ENCODE results near the gene SLC7A11.

SLC7A11 gene

DNA sequence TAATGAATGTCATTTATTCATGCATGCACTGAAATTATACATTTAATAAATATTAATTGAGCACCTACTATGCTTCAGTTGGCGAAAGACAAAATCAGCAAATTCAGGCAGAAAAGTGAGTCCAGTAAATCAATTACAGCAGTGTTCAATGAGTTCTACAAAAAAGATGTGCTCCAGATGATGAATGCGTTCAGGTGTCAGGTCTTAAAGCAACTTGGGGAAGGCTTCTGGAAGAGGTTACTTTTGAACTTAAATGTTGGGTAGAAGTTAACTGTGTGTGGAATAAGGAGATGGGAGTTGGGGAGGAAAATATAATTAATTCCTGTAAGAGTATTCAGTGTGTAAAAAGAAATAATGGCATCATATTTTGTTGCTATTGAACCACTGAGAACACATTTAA, 79.0 kb downstream of the SLC7A11 start:
- Histone ChIP-seq H3K4me1 (ENCODE audit: control insufficient read depth, insufficient read depth, low read length) (peaks cover 4% of the 10 kb centered on the region; the same call in 1 of the 2 replicates), H3K27ac (ENCODE audit: low read depth, low read length) (no peak overlapping the region), H3K36me3 (ENCODE audit: control insufficient read depth, insufficient read depth, low read length) (no peaks in the 10 kb centered on the region; the same call in 1 of the 2 replicates), H3K9me3 (ENCODE audit: control insufficient read depth, insufficient read depth, low read length) (no peaks in the 10 kb centered on the region), H3K9ac (ENCODE audit: low read depth, low read length) (no peak overlapping the region), H3K4me3 (ENCODE audit: low read depth, low read length) (no peak overlapping the region), H3K27me3 (ENCODE audit: control insufficient read depth, insufficient read depth, low read length) (no peaks in the 10 kb centered on the region)

DNA sequence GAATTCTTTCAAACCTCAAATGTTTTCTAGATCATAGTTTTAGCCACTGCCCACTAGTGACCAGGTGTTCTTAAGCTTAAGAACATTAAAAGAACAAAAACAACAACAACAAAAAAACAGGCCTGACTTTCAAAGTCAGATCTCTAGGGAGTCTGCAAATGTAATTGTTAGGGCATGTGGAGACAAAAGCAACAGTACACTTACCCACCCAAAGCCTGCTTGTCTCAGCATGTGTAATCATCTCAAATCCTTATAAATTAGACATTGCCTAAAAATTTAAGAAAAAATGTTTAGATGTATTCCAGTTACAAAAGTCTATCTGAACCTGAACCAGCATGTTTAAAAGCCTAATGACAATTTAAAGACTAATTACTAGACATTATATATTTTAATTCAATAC, 79.9 kb downstream of the SLC7A11 start:
- Histone ChIP-seq H3K4me1 (ENCODE audit: control insufficient read depth, insufficient read depth, low read length) (peaks cover 4% of the 10 kb centered on the region; the same call in 1 of the 2 replicates), H3K36me3 (ENCODE audit: control insufficient read depth, insufficient read depth, low read length) (no peaks in the 10 kb centered on the region), H3K27me3 (ENCODE audit: control insufficient read depth, insufficient read depth, low read length) (no peaks in the 10 kb centered on the region), H3K27ac (ENCODE audit: low read depth, low read length) (no peak overlapping the region), H3K9me3 (ENCODE audit: control insufficient read depth, insufficient read depth, low read length) (no peaks in the 10 kb centered on the region), H3K9ac (ENCODE audit: low read depth, low read length) (no peak overlapping the region), H3K4me3 (ENCODE audit: low read depth, low read length) (no peak overlapping the region)

DNA sequence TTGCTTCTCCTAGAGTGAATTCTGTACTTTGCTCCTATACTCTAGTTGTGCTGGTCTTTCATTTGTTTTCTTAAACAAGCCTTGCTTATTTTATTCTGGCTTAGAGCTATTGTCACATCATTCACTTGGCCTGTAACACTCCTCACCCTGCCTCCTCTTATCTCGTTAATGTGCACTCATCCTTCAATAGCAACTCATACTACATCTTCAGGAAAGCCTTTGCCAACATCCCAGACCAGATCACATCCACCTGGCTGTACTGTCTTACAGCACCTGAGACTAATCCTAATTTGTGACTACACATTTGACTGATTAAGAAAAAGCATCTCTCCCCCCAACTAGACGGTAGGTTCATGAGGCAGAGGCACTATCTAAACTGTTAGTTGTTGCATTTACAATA, 80.8 kb downstream of the SLC7A11 start:
- no peaks in the 10 kb centered on the region for H3K36me3 ChIP-seq (ENCODE audit: control insufficient read depth, insufficient read depth, low read length)
- no peak overlapping the region for H3K27ac ChIP-seq (ENCODE audit: low read depth, low read length)
- peaks cover 4% of the 10 kb centered on the region; the same call in 1 of the 2 replicates for H3K4me1 ChIP-seq (ENCODE audit: control insufficient read depth, insufficient read depth, low read length)

DNA sequence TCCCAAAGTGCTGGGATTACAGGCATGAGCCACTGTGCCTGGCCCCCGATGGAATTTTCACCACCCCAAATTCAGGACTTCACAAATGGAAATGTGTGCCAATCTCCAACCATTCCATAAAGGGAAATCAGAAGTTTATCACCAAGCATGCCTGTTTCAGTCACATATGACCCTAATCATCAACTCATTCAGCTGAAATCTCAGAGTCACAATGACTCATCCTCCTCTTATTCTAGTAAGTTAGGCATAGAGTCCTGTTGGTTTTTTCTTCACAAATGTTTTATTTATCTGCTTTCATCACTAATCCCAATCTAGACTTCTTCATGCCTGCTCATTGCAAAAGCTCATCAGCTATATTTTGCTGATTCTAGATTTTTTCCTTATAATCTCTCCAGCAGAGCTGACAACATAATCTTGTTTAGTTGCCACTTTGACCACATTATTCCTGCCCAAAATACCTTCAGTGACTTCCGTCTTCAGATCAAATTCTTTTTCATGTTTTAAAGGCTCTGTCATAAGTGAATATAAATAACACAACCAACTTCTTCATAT, 83.3 kb downstream of the SLC7A11 start:
- H3K9ac ChIP-seq (ENCODE audit: low read depth, low read length), result no peak overlapping the region
- H3K4me3 ChIP-seq (ENCODE audit: low read depth, low read length), result no peak overlapping the region
- no peaks in the 10 kb centered on the region for H3K9me3 ChIP-seq (ENCODE audit: control insufficient read depth, insufficient read depth, low read length)
- H3K27me3 ChIP-seq (ENCODE audit: control insufficient read depth, insufficient read depth, low read length), result no peaks in the 10 kb centered on the region
- no peak overlapping the region for H3K27ac ChIP-seq (ENCODE audit: low read depth, low read length)
- H3K4me1 ChIP-seq (ENCODE audit: control insufficient read depth, insufficient read depth, low read length), result peaks cover 4% of the 10 kb centered on the region; the same call in 1 of the 2 replicates
- H3K36me3 ChIP-seq (ENCODE audit: control insufficient read depth, insufficient read depth, low read length), result no peaks in the 10 kb centered on the region

More for the DNA sequence above, 80.8 kb downstream of the SLC7A11 start:
- Histone ChIP-seq H3K27me3 (ENCODE audit: control insufficient read depth, insufficient read depth, low read length) (no peaks in the 10 kb centered on the region), H3K9me3 (ENCODE audit: control insufficient read depth, insufficient read depth, low read length) (no peaks in the 10 kb centered on the region), H3K9ac (ENCODE audit: low read depth, low read length) (no peak overlapping the region), H3K4me3 (ENCODE audit: low read depth, low read length) (no peak overlapping the region)

DNA sequence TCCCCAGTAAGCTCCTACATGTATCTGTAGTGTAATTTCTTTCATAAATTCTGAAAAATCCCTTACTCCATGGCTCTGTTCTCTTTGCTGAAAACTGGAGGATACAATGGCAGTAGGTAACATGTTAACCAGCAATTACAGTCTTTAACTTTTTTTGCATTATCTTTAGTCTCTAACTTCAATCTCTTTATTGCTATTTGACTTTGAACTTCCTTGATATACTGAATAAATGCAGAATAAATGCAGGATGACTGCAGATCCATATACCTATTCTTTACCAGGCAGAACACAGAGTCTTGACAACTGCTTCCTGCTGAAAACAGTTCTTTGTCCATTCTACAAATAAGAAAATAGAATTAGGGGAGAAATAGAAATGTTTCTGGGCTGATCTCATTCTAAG, 101.3 kb downstream of the SLC7A11 start:
- no peaks in the 10 kb centered on the region for H3K27me3 ChIP-seq (ENCODE audit: control insufficient read depth, insufficient read depth, low read length)
- H3K27ac ChIP-seq (ENCODE audit: low read depth, low read length), result no peak overlapping the region
- no peaks in the 10 kb centered on the region for H3K36me3 ChIP-seq (ENCODE audit: control insufficient read depth, insufficient read depth, low read length)
- H3K9ac ChIP-seq (ENCODE audit: low read depth, low read length), result no peak overlapping the region
- no peaks in the 10 kb centered on the region for H3K4me1 ChIP-seq (ENCODE audit: control insufficient read depth, insufficient read depth, low read length)
- no peaks in the 10 kb centered on the region for H3K9me3 ChIP-seq (ENCODE audit: control insufficient read depth, insufficient read depth, low read length)
- no peak overlapping the region for H3K4me3 ChIP-seq (ENCODE audit: low read depth, low read length)

DNA sequence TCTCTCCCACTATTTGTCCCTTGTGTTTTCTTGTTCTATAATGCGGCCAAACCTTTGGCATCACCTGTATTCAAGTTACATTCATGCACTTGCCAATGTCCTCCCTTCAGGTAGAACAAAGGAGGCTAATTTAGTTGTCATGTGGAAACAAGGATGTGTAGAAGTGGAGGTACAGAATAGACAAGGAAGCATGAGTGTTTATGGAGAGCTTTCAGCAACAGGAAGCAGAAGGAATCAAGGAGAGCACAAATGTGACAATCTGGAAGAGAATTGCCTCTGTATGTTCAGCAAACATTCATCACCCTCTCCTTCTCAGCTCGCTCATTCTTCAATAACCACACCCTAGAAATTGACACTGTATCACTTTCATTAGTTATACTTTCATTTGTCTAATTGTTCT, 103.4 kb downstream of the SLC7A11 start:
- H3K4me1 ChIP-seq (ENCODE audit: control insufficient read depth, insufficient read depth, low read length), result no peaks in the 10 kb centered on the region
- H3K27me3 ChIP-seq (ENCODE audit: control insufficient read depth, insufficient read depth, low read length), result no peaks in the 10 kb centered on the region
- H3K27ac ChIP-seq (ENCODE audit: low read depth, low read length), result no peak overlapping the region
- no peaks in the 10 kb centered on the region for H3K36me3 ChIP-seq (ENCODE audit: control insufficient read depth, insufficient read depth, low read length)
- H3K9me3 ChIP-seq (ENCODE audit: control insufficient read depth, insufficient read depth, low read length), result no peaks in the 10 kb centered on the region
- no peak overlapping the region for H3K4me3 ChIP-seq (ENCODE audit: low read depth, low read length)
- no peak overlapping the region for H3K9ac ChIP-seq (ENCODE audit: low read depth, low read length)

DNA sequence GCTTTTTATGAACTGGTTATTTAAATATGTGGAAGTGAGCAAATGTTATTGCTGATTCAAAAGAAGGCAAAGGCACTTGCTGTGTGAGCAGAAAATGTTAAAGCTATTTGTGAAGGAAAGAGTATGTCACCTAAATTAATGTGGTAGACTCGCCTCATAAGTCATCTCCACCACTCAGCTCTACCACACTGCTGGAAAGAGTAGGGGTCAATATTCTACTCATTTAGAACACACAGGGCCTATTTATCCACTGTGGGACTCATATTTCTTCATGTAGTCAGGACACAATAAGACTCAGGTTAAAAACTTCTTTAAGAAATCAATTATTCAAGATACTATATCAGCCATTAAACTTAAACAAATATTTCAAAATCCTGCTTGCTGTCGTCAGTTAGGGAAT, 106.5 kb downstream of the SLC7A11 start:
- Histone ChIP-seq H3K4me1 (ENCODE audit: control insufficient read depth, insufficient read depth, low read length) (no peaks in the 10 kb centered on the region), H3K9me3 (ENCODE audit: control insufficient read depth, insufficient read depth, low read length) (no peaks in the 10 kb centered on the region), H3K9ac (ENCODE audit: low read depth, low read length) (no peak overlapping the region), H3K4me3 (ENCODE audit: low read depth, low read length) (no peak overlapping the region), H3K27ac (ENCODE audit: low read depth, low read length) (no peak overlapping the region), H3K27me3 (ENCODE audit: control insufficient read depth, insufficient read depth, low read length) (no peaks in the 10 kb centered on the region), H3K36me3 (ENCODE audit: control insufficient read depth, insufficient read depth, low read length) (no peaks in the 10 kb centered on the region)

DNA sequence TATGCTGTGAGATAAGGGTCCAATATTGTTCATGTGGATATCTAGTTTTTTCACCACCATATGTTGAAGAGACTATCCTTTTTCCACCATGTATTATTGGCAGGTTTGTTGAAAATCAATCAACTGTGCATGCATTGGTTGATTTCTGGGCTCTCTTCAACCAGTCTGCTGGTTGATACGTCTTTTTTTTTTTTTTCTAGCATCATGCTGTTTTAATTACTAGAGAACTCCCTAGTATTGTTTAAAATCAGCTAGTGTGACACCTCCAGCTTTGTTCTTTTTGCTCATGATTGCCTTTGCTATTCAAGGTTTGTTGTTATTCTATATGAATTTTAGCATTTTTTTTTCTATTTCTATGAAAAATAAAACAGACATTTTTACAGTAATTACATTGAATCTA, 123.9 kb downstream of the SLC7A11 start:
- no peak overlapping the region for H3K27ac ChIP-seq (ENCODE audit: low read depth, low read length)
- no peaks in the 10 kb centered on the region for H3K36me3 ChIP-seq (ENCODE audit: control insufficient read depth, insufficient read depth, low read length)

DNA sequence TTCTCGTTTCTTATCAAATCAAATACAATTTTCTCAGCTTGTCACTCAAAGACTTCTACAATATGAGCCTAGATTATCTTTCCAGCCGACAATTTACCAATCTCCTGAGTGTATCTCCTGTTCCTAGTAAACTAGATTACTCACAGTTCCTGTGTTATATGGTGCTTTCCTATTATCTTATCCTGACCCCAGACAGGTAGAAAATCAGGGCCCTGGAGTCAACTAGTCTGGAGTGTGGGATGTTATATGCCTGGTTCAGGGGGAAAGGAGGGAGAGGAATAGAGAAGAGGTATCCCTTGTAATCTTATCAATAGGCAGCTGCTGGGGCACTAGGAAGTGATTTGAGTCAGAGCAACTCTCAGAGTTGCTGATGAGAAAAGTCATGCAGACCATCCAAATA, 127.1 kb downstream of the SLC7A11 start:
- H3K36me3 ChIP-seq (ENCODE audit: control insufficient read depth, insufficient read depth, low read length), result no peaks in the 10 kb centered on the region
- H3K27ac ChIP-seq (ENCODE audit: low read depth, low read length), result no peak overlapping the region
- H3K4me1 ChIP-seq (ENCODE audit: control insufficient read depth, insufficient read depth, low read length), result peaks cover 47% of the 10 kb centered on the region
- H3K4me3 ChIP-seq (ENCODE audit: low read depth, low read length), result no peak overlapping the region
- no peaks in the 10 kb centered on the region for H3K27me3 ChIP-seq (ENCODE audit: control insufficient read depth, insufficient read depth, low read length)
- H3K9ac ChIP-seq (ENCODE audit: low read depth, low read length), result no peak overlapping the region
- H3K9me3 ChIP-seq (ENCODE audit: control insufficient read depth, insufficient read depth, low read length), result no peaks in the 10 kb centered on the region

More for the DNA sequence above, 123.9 kb downstream of the SLC7A11 start:
- H3K9me3 ChIP-seq (ENCODE audit: control insufficient read depth, insufficient read depth, low read length), result no peaks in the 10 kb centered on the region; the same call in 1 of the 2 replicates
- H3K27me3 ChIP-seq (ENCODE audit: control insufficient read depth, insufficient read depth, low read length), result no peaks in the 10 kb centered on the region
- H3K4me3 ChIP-seq (ENCODE audit: low read depth, low read length), result no peak overlapping the region
- peaks cover 18% of the 10 kb centered on the region for H3K4me1 ChIP-seq (ENCODE audit: control insufficient read depth, insufficient read depth, low read length)
- no peak overlapping the region for H3K9ac ChIP-seq (ENCODE audit: low read depth, low read length)

DNA sequence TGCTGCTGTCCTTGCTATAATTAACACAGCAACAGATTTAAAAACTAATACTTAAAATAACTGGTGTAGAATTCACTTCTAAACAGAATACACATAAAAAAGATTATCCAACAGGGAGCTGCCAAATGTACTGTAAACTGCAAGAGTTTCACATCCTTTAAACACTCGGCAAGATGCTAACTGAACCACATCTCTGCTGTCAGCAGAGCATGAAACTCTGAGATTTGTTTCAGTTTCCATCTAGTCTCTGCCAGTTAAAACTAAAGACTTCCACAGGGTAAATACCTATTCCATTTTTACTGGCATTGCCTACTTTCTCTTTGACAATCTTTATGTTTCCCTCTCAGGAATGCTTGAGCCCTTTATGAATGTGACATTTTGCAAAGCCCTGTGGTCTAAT, 127.7 kb downstream of the SLC7A11 start:
- Histone ChIP-seq H3K9ac (ENCODE audit: low read depth, low read length) (no peak overlapping the region), H3K27ac (ENCODE audit: low read depth, low read length) (no peak overlapping the region), H3K4me3 (ENCODE audit: low read depth, low read length) (no peak overlapping the region), H3K27me3 (ENCODE audit: control insufficient read depth, insufficient read depth, low read length) (no peaks in the 10 kb centered on the region), H3K9me3 (ENCODE audit: control insufficient read depth, insufficient read depth, low read length) (no peaks in the 10 kb centered on the region), H3K36me3 (ENCODE audit: control insufficient read depth, insufficient read depth, low read length) (no peaks in the 10 kb centered on the region), H3K4me1 (ENCODE audit: control insufficient read depth, insufficient read depth, low read length) (peaks cover 47% of the 10 kb centered on the region)

Measured in HUES48 (cell line).